DND-41 (cell line): ENCODE measurements around the gene SLFNL1.

ENCODE experiments used
- ATAC-seq: fragments of 200-7000 bp; cut with Tn5 transposase; 3 replicates; pipeline ENCODE4 v1.9.1; 2021; ENCODE audit warnings: low read depth; ENCODE audit not compliant: insufficient read depth
- DNase-seq: peaks from one replicate; pipeline ENCODE4 v3.0.0-alpha.2; 2020
- H2AFZ ChIP-seq: 2 replicates; pipeline ENCODE4 v1.6.0; 2012; ENCODE audit warnings: low read depth, low read length
- H3K27ac ChIP-seq: 2 replicates; pipeline ENCODE4 v1.5.1; 2012; ENCODE audit warnings: low read length, inconsistent platforms
- H3K27me3 ChIP-seq: fragments of 200-600 bp; sonication (generic); 2 replicates; pipeline ENCODE4 v1.6.0; 2012; ENCODE audit warnings: low read length, mild to moderate bottlenecking, inconsistent platforms; ENCODE audit not compliant: insufficient read depth, poor library complexity
- H3K36me3 ChIP-seq: 2 replicates; pipeline ENCODE4 v1.5.1; 2012; ENCODE audit warnings: low read length, inconsistent platforms; ENCODE audit not compliant: insufficient read depth
- H3K4me1 ChIP-seq: 2 replicates; pipeline ENCODE4 v1.5.1; 2012; ENCODE audit warnings: mild to moderate bottlenecking, low read length; ENCODE audit not compliant: insufficient read depth
- H3K4me2 ChIP-seq: 2 replicates; pipeline ENCODE4 v1.6.0; 2012; ENCODE audit warnings: mild to moderate bottlenecking, moderate library complexity, low read length, inconsistent platforms; ENCODE audit not compliant: insufficient read depth
- H3K4me3 ChIP-seq, 2 experiments: fragments of 200-600 bp in 1 of 2; shearing (Covaris generic) in 1 of 2; 2 replicates each; pipeline ENCODE4 v1.5.1; 2012 to 2016; ENCODE audit warnings: inconsistent platforms in 2 of 2, low read length in 2 of 2, mild to moderate bottlenecking in 2 of 2, low read depth in 1 of 2, moderate library complexity in 1 of 2
- H3K79me2 ChIP-seq: 2 replicates; pipeline ENCODE4 v1.6.0; 2012; ENCODE audit warnings: low read length, inconsistent platforms; ENCODE audit not compliant: insufficient read depth
- H3K9ac ChIP-seq: 2 replicates; pipeline ENCODE4 v1.6.0; 2012; ENCODE audit warnings: low read depth, mild to moderate bottlenecking, inconsistent platforms, low read length, moderate library complexity
- H3K9me3 ChIP-seq: 2 replicates; pipeline ENCODE4 v1.5.1; 2012; ENCODE audit warnings: low read length, moderate library complexity, mild to moderate bottlenecking, inconsistent platforms; ENCODE audit not compliant: insufficient read depth, severe bottlenecking
- H4K20me1 ChIP-seq: 2 replicates; pipeline ENCODE4 v1.6.0; 2012; ENCODE audit warnings: low read length; ENCODE audit not compliant: insufficient read depth
- CTCF ChIP-seq: IDR thresholded peaks from 2 replicates; pipeline ENCODE4 v1.5.1; 2012; ENCODE audit warnings: borderline replicate concordance, low read length, moderate library complexity, mild to moderate bottlenecking; ENCODE audit not compliant: poor library complexity, severe bottlenecking; ENCODE audit errors: extremely low read depth
- EZH2 ChIP-seq: IDR thresholded peaks from 3 replicates; pipeline ENCODE4 v1.6.1; 2012; ENCODE audit warnings: borderline replicate concordance, low read depth, mild to moderate bottlenecking, moderate library complexity, low read length, inconsistent platforms; ENCODE audit not compliant: severe bottlenecking

SLFNL1 gene

GRCh38 chr1:41014871-41015270 lies 6.7 kb downstream of the SLFNL1 start:
- no peak overlapping the region for H3K9ac ChIP-seq
- H3K36me3 ChIP-seq, result peaks cover 97% of the 10 kb centered on the region
- no peaks in the 10 kb centered on the region for H3K4me1 ChIP-seq
- H2AFZ ChIP-seq, result no peak overlapping the region
- no peaks in the 10 kb centered on the region for H3K27me3 ChIP-seq
- no peak overlapping the region for H3K4me2 ChIP-seq
- DNase-seq (no peak), ATAC-seq (peak; percentile 29; the same call in 1 of the 3 replicates)
- H3K79me2 ChIP-seq, result no peaks in the 10 kb centered on the region
- H3K4me3 ChIP-seq, result no peak overlapping the region
- no peak for TF ChIP-seq CTCF
- TF ChIP-seq EZH2, result no peak
- H3K9me3 ChIP-seq, result no peaks in the 10 kb centered on the region
- H4K20me1 ChIP-seq, result peaks cover 48% of the 10 kb centered on the region
- no peak overlapping the region for H3K27ac ChIP-seq

GRCh38 chr1:41013796-41014195 lies 7.7 kb downstream of the SLFNL1 start:
- no peak for DNase-seq
- Histone ChIP-seq H3K9me3 (no peaks in the 10 kb centered on the region), H4K20me1 (peaks cover 51% of the 10 kb centered on the region), H3K4me2 (no peak overlapping the region), H3K27me3 (no peaks in the 10 kb centered on the region), H3K9ac (no peak overlapping the region), H2AFZ (no peak overlapping the region), H3K36me3 (peaks cover 98% of the 10 kb centered on the region), H3K4me1 (no peaks in the 10 kb centered on the region), H3K4me3 (no peak overlapping the region), H3K79me2 (no peaks in the 10 kb centered on the region), H3K27ac (no peak overlapping the region)
- no peak for TF ChIP-seq CTCF
- no peak for TF ChIP-seq EZH2
- no peak for ATAC-seq

DNA sequence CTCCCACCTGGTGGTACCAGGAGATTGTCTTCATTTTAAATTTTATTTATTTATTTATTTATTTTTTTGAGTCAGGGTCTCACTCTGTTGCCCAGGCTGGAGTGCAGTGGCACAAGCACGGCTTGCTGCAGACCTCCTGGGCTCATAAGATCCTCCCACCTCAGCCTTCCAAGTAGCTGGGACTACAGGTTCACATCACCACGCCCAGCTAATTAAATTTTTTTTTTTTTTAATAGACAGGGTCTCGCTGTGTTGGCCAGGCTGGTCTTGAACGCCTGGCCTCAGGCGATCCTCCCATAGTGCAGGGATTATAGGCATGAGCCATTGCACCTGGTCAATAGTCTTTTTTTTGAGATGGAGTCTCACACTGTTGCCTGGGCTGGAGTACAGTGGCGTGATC lies 8.5 kb downstream of the SLFNL1 start:
- Histone ChIP-seq H3K79me2 (no peaks in the 10 kb centered on the region), H3K4me1 (no peaks in the 10 kb centered on the region), H3K27me3 (no peaks in the 10 kb centered on the region), H3K9ac (no peak overlapping the region), H4K20me1 (peaks cover 54% of the 10 kb centered on the region), H3K4me2 (no peak overlapping the region), H3K36me3 (peaks cover 100% of the 10 kb centered on the region), H3K9me3 (no peaks in the 10 kb centered on the region), H2AFZ (no peak overlapping the region), H3K27ac (no peak overlapping the region), H3K4me3 (no peak overlapping the region)
- TF ChIP-seq EZH2 (no peak), CTCF (no peak)
- DNase-seq (no peak), ATAC-seq (no peak)

DNA sequence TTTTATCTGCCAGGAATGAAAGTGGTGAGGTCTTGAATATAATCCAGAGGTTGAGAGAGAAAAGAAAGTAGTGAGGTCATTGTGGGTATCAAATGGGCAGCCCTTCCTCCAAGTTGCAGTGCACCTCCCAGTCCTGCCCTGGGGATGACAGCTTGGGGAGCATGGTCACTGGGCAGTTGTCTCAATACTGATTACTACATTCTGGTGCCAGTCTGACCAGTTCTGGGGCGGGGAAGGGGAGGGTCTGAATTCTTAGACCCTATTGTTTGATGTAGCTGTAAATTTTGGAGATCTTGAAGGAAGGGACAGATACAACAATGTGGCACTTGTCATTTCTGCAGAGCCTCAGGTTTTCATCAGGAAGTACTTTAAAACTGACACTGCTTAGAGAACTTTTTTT lies 11.2 kb downstream of the SLFNL1 start:
- Histone ChIP-seq H3K4me2 (no peak overlapping the region), H4K20me1 (peaks cover 48% of the 10 kb centered on the region), H3K9ac (no peak overlapping the region), H3K36me3 (peaks cover 100% of the 10 kb centered on the region), H3K4me3 (no peak overlapping the region), H3K27ac (no peak overlapping the region), H3K27me3 (no peaks in the 10 kb centered on the region), H3K4me1 (no peaks in the 10 kb centered on the region), H3K9me3 (no peaks in the 10 kb centered on the region), H2AFZ (no peak overlapping the region), H3K79me2 (no peaks in the 10 kb centered on the region)
- no peak for TF ChIP-seq CTCF
- TF ChIP-seq EZH2, result no peak
- ATAC-seq, result no peak
- no peak for DNase-seq
